Stomach (tissue), 4 donors: ENCODE results near the gene LDLRAD3.

Experiments used
- CTCF ChIP-seq, 7 experiments: fragments of 450-650 bp in 4 of 7; fragments of 200-600 bp in 3 of 7; sonication (generic) in 3 of 7; IDR thresholded peaks; one replicate each; pipeline ENCODE4 v1.5.1; 2016 to 2019; ENCODE audit warnings: antibody characterized with exemption in 7 of 7, control low read depth in 2 of 7, mild to moderate bottlenecking in 1 of 7
- POLR2AphosphoS5 ChIP-seq, 3 donors: sonication (generic); formaldehyde crosslinking; IDR thresholded peaks; one replicate each; pipeline ENCODE4 v1.6.1; 2016; ENCODE audit warnings: antibody characterized with exemption in 3 of 3

- TF ChIP-seq CTCF (IDR thresholded peaks at IDR 0.05) (no peak), POLR2AphosphoS5 (IDR thresholded peaks at IDR 0.05) (no peak)
Measured at GRCh38 chr11:36155124-36155561, 211.3 kb downstream of the LDLRAD3 start.
